NCI-H2029 (cell line): ENCODE results near the gene BACE2.

Experiments used
- DNase-seq: peaks from one replicate; lab custom pipeline; 2025; lab: John Stamatoyannopoulos, UW

BACE2 gene

DNA sequence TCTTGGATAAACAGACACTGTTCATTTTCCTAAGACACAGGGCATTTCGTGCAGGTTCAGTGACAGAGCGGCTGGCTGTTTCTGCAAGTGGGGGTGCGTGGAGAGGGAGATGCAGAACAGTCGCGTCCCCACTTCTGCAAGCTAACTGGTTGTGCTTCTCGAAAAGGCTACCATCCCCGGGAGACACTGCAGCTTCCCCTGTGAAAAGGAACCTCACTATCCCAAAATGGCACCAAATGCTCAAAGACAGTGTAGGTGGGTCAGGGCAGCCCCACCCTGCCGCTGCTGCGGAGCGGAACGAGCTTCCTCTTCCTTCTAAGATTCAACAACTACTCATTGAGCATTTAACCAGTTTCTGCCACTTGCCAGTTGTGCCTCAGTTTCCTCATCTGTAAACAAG is 19.2 kb upstream of the BACE2 start:
- DNase-seq: no peak

DNA sequence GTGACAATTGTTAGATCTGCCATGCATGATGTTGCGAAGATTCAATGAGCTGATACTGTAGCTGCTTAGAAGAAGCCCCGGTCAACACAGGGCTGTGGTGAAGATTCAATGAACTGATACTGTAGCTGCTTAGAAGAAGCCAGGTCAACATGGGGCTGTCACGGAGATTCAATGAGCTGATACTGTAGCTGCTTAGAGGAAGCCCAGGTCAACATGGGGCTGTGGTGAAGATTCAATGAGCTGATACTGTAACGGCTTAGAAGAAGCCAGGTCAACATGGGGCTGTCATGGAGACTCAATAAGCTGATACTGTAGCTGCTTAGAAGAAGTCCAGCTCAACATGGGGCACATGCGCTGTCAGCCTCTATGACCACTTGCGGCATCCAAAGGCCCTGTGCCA is 18.8 kb upstream of the BACE2 start:
- DNase-seq: no peak

DNA sequence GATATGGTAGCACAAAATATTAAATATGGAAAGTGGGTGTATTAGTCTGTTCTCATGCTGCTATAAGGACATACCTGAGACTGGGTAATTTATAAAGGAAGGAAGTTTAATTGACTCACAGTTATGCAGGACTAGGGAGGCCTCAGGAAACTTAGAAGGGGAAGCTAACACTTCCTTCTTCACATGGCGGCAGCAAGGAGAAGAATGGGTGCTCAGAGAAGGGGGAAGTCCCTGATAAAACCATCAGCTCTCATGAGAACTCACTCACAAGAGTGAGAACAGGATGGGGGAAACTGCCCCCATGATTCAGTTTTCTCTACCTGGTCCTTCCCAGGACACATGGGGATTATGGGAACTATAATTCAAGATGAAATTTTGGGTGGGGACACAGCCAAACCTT is 15.8 kb upstream of the BACE2 start:
- DNase-seq: no peak

DNA sequence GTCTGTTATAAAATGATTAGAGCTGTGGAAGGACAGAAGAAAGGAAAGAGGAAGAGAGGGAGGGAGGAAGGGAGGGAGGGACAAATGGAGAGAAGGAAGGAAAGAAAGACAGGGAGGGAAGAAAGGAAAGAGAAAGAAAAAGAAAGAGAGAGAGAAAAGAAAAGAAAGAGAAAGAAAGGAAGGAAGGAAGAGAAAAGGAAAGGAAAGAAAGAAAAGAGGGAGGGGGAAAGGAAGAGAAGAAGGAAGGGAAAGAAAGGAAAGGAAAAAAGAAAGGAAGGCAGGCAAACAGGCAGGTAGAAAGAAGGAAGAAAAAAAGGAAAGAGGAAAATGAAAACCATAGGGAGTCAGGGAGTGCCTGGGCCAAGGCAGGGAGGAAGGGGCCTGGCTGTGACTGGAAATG is 14.5 kb upstream of the BACE2 start:
- no peak for DNase-seq

DNA sequence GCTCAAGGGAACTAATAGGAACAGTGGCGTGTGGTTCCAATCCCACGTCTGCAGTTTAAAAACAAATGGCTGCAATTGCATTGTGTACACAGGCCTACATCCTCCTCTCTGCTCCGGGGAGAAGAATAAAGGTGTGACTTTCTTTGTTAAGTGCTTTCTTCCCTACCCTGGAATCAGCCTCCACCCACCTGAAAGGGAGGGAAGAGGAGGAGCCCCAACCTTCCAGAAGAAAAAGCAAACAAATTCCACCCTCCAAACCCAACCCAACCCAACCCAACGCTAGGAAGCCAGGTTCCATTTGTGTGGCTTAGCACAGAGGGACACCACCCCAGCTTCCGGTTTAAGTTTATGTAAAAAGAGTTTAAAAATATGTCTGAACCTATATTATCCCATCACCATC is 11.8 kb upstream of the BACE2 start:
- DNase-seq: no peak

DNA sequence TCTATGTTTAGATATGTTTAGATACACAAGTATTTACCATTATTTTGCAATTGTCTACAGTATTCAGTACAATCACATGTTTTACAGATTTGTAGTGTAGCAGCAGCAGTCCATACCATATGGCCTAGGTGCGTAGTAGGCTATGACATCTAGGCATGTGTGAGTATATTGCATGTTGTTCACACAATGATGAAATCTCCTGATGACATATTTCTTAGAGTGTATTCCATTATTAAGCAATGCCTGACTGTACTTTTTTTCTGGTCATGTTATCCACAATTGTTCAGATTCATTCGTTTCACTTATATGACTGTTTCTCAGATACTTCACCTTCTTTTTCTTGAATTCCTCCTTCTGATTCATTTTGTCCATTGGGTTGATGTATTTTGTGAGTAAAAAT is 9.9 kb upstream of the BACE2 start:
- DNase-seq: no peak

DNA sequence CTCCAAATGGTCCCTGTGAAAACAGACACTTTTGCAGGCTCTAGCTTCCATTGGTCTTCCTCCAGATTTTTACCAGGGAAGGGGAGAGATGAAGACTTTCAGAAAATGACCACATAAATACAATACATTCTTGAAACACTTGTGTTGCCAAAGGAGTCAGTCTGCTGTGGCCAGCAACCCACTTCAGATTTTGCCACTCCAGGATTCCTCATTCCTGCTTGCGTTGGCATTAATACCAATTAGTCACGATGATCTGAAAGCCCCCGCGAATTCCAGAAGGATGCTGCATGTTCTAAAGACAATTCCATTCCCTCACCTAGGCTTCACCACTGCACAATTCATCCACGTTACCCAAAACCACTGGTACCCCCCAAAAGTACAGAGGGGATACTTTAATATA is 7.9 kb upstream of the BACE2 start:
- DNase-seq: no peak

DNA sequence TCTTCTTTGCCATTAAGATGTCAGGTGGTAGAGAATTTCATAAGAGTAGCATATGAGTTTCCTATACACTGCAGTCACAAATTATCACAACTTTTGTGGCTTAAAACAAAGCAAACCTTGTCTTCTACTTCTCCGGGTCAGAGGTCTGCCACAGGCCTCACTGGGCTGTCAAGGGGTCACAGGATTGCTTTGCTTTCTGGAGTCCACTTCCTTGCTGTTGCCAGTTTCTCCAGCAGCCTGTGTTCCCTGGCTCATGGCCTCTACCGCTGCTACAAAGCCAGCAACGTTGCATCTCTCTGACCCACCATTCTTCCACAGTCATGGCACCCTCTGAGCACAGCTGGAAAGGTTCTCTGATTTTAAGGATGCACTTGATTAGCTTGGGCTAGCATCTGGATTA is 6.5 kb upstream of the BACE2 start:
- DNase-seq: no peak

DNA sequence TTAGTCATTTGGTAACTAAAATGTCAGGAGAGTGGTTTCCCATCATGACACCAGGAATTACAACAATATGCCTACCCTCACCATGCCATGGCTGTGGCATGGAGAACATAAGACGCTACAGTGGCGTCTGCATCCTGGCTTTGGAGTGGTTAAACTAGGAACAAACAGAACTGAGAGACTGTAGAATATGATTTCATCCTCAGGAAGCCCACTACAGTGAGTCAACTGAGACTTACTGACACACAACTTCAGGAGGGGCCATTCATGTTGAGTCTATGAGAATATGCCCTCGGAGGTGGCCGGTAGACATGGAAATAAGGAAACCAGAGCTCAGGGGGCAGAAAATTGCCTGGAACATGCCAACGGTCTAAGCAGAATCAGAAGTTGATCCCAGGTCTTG is 5.9 kb upstream of the BACE2 start:
- DNase-seq: no peak

DNA sequence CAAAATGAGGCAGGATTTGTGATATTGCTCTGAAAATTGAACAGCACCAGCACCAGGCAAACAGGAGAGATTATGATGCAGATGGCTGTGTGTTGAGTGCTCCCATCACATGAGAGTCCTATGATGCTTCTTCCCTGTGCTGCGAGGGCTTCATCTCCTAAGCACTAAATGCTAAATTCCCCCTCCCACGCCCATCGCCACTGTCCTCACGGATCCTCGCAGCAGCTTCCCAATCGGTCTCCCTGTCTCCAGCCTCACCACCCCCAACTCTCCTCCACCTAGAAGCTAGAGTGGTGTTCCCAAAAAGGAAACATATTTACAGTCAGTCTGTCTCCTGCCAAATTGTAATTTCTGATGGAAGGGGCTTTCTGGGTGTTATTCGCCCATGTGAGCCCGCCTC is 4.9 kb upstream of the BACE2 start:
- no peak for DNase-seq

DNA sequence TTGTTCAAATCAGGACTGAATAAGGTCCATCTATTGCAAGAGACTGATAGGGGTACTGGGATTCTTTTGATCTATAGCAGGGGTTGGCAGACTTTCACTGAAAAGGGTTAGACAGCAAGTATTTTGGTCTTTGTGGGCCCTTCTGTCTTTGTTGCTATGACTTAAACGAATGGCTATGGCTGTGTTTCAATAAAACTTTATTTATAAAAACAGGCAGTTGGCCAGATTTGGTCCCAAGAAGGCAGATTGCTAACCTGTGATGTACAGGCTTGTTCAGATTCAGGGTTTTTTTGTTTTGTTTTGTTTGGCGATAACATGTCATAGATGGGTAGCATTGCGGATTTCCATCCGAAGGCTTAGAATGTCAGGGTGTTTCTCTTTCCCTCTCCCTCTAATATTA is 3.9 kb upstream of the BACE2 start:
- no peak for DNase-seq

DNA sequence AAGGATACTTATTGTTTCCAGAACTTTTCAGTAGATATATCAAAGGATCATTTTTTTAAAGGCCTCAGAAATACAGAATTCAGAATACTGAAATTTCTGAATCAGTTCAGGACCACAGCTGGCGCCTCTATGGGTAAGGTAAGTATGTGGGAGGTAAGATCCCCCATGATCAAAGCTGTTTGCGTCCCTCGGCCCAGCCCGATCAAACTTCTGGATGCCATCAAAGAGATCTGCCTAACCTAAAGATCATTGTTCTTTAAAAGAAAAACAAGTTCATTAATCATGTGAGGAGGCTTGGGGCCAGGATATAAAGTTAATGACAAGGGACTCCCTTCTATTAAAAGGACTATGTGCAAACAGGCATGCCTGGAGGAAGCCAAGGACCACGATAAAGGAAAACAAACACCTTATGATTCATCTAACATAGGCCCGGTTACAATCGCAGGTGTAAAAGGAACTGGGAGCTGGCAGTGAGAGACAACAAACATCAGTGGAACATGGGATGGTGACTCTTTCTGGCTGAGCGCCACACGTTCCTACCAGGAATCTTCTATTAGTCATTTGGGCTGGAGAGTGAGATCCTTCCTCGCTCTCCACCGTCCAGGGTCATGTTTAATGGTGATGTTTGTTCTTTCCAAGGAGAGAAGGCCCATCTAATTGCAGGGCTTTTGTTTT is 2.8 kb upstream of the BACE2 start:
- DNase-seq: peak; percentile 83

DNA sequence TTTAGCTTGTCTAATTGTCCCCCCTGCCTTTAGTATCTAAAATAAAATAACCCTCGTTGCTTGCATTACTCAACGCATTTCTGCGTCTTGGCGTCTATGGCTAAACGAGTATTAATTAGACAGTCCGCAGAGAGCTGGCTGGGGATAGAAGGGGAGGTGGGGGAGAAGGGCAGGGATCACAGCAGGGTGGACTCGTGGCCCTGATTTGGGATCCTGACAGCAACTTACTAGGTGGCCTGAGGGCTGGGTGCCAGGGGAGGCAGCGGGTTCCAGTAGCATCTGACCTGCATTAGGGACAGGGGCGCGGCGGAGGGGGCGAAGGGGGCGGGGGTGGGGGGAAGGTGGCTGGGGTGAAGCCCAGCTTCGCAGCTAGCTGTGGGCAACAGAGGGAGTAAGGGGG is 1.1 kb upstream of the BACE2 start:
- no peak for DNase-seq

DNA sequence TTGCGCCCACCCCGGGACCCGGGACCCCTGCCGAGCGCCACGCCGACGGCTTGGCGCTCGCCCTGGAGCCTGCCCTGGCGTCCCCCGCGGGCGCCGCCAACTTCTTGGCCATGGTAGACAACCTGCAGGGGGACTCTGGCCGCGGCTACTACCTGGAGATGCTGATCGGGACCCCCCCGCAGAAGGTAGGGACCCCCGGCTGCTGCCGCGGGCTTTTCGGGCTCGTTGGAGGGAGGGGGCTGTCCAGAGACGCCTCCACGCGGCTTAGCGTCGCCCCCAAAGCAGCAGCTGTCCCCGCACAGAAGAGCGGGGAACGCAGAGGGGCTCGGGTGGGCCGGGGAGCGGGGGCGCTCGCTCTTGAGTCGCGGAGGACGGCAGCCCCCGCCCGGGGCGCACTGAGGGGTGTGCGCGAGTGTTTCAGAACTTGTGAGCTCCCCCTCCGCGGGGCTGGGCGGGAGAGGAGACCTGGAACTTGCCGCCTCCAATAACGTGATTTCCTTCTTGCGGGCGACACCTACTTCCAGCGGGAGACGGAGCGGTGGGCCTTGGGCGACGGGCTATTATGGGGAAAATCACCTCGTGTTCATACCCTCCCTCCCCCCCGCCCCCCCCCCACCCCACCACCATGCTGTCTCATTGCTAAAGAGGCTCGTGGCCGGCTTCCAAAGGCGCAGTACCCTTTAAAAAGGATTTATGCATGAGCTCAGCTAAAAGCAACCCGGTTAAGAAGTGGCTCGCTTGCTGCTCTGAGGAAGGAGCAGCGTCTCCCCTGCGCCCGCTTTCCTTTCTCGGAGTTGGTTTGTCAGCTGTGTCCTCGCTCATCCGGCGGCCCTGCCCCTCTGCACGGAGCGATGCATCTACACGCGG is 664 bp downstream of the BACE2 start:
- DNase-seq: peak; percentile 40

DNA sequence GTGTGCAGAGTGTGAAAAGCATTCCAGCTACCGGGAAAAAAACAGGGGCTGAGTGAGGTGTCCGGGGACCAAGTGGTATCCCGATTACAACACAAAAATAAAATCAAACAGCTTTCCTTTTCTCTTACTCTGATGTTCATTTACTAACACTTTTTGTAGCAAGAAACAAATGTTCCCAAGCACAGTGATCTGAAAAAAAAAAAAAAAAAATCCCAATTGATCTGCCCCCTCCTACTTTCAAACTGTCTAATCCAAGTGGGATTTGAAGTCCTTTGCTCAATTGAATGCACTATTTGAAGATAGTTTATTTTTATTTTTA is 1.3 kb downstream of the BACE2 start:
- DNase-seq: no peak

DNA sequence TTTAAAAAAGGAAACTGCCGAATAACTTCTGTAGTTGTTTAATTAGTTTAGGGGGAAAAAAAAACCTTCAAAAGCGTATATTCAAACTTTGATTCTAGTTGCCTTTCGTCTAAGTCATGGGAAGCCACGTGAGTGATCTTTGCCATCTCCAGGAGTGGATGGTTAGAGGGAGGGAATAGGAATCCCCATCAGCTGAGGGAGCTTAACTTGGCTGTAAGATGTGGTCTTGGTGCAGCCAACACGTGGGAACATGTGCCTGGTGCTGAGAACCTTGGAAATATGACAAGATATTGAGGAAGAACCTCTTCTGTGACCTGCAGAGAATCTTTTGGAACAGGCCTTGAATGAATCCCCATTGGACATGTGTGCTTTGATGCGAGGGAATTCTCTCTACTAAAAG is 1.7 kb downstream of the BACE2 start:
- no peak for DNase-seq

DNA sequence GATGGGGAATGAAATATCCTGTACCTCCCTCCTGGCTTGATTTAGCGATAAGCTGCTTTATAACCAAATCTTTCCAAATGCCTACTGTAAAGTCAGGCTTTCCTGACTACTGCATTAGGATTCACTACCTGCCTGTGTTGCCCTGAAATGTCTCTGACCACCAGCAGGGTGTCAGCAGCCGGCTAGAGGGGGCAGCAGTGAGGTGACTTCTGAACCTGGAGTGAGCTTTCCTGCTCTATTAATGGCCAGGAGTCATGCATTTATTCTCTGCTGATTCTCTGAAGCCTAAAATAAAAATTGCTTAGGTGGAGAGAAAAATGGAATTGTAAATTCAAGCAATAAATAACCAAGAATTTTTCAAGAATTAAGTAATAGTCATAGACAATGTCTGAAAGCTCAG is 2.5 kb downstream of the BACE2 start:
- DNase-seq: peak; percentile 37

DNA sequence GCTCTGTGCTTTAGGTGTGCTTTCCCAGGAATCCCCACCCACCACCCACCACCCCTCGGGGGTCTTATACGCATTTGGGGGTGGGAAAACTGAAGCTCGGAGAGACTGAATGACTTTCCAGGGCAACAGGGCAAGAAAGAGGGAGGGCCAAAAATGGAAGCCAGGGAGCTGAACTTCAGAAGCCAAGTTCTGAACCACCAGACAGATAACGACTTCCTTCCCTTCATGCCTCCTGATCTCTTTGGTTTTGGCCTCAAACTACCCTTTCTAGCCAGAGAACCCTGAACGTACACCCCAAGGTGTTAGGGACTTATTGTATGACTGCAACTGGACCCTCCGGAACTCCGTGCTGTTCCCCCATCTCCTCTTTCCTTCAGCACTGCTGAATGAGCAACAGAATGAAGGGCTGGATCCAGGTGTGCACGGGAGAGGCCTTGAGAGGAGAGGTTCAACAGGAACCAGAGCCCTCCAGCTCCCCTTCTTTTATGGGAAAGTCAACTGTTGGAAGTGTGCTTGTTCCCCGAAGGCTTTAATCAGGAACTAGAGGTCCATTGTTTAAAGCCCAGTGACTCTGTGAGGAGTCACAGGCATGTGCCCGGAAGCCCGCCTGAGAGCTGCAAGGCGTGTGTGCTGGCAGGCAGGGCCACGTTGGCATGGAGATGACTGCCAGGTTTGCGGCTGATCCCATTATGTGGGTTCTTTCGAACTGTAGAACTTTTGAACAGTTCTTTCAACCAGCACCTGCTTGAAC is 3.1 kb downstream of the BACE2 start:
- peak; percentile 66 for DNase-seq

DNA sequence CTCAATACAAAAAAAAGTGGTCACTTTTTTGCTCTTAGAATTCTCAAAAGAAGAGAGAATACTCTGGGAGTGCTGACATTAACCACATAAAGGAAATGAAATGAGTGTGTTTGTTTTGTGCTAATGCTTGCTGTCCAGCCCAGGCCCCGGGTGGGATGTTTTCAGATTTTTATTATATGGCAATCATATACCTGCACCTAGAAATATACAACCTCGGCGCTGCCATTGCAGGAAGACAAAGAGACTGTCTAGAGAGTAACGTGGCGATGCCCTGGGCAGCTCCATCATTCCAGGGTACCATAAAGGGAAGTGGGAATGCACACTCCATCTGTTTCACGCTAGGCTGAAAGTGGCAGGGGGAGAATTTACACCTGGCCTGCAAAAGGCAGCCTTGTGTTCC is 7.1 kb downstream of the BACE2 start:
- DNase-seq: no peak

DNA sequence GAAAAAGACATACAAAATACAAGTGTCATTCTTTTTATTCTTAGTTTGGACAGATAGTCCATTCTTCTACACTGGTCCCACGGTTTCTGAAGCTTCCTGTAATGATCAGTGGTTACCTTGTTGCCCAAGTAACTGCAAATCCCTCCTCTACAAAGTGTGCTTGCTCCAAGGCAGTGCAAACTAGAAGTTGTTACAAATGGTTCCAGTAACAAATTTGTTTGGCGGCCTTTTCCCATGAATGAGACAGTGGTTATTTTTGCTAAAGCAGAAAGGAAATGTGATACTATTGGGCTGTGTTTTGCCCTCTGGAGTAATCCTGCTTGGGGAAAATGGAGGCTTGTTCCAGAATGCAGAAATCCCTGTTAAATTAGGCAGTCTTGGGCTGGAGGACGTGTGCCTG is 8.9 kb downstream of the BACE2 start:
- no peak for DNase-seq

DNA sequence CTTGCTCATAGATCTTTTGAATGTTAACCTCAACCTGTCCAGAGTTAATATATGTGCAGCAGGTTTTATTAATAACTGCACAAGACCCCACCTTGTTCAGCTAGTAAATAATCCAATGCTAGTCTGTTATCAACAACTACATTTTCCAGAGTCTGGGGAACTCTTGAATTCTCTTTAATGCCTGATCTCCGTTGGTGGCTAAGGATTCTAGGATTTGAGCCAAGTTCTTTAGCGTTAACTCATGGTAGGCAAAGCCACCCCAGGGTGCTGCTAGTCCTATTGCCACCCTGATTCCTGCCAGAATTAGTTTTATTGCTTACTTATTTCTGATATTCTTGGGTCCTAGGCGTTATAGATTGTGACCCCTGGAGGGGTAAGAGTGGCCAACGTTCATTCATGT is 12.8 kb downstream of the BACE2 start:
- no peak for DNase-seq

DNA sequence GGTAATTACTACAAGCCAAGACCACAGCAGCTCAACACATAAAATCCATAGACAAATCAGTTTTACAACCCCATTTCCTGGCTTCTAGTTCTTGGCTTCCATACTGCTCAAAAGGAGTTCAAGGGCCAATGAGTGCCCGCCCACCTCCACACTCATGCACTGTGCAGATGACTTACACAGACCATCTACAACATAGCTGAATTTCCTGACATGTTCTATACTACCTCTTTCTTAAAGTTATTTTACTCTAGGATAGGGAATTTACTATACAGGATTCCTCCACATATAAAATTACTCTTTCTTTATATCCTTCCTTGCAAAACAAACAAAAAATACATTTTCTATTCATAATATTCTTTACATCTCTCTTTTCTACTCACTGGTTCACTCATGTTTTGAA is 14.6 kb downstream of the BACE2 start:
- DNase-seq: no peak

DNA sequence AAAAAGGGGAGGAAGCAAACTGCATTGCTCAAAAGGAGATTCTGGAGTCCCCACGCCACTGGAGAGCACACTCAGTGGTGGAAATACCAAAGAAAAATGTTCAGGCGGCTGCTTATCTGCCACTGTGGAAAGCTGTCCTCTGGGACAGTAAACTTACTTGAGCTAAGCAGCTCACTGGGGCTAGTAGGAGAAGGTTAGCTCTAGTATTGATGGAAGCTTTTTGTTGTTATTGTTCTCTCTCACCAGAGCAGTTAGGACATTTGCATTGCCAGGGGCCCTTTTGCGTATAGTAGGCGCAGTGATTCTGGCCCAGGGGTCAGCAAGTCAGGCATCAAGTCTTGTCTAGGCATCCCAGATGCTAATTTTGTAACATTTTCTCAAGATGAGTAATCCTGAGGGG is 15.6 kb downstream of the BACE2 start:
- DNase-seq: no peak
